Fibroblast of pulmonary artery (primary cell): ENCODE results near the gene CREB5.

ENCODE experiments used
- DNase-seq: peaks from one replicate; pipeline ENCODE4 v3.0.0-alpha.2; 2010; ENCODE audit warnings: low read depth
- H3K4me3 ChIP-seq: replicated peaks from 2 replicates; pipeline ENCODE4 v1.5.1; 2011; ENCODE audit warnings: low read depth, mild to moderate bottlenecking, control low read depth, low read length, moderate library complexity
- TF ChIP-seq, protein P1 (sequence below): IDR thresholded peaks from 2 replicates; pipeline ENCODE4 v1.5.1; 2011; ENCODE audit warnings: mild to moderate bottlenecking, control low read depth, low read length, inconsistent platforms; ENCODE audit errors: missing control alignments

The CREB5 gene

GRCh38 chr7:28643584-28644340 is 231.4 kb downstream of the CREB5 start:
- H3K4me3 ChIP-seq: no peak overlapping the region
- TF ChIP-seq, protein P1, sequence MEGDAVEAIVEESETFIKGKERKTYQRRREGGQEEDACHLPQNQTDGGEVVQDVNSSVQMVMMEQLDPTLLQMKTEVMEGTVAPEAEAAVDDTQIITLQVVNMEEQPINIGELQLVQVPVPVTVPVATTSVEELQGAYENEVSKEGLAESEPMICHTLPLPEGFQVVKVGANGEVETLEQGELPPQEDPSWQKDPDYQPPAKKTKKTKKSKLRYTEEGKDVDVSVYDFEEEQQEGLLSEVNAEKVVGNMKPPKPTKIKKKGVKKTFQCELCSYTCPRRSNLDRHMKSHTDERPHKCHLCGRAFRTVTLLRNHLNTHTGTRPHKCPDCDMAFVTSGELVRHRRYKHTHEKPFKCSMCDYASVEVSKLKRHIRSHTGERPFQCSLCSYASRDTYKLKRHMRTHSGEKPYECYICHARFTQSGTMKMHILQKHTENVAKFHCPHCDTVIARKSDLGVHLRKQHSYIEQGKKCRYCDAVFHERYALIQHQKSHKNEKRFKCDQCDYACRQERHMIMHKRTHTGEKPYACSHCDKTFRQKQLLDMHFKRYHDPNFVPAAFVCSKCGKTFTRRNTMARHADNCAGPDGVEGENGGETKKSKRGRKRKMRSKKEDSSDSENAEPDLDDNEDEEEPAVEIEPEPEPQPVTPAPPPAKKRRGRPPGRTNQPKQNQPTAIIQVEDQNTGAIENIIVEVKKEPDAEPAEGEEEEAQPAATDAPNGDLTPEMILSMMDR: no peak
- DNase-seq: no peak

- no peak for DNase-seq
- H3K4me3 ChIP-seq: no peak overlapping the region
- TF ChIP-seq, protein P1: no peak
These were observed 233.5 kb downstream of the CREB5 start for GRCh38 chr7:28645866-28646265.

DNA sequence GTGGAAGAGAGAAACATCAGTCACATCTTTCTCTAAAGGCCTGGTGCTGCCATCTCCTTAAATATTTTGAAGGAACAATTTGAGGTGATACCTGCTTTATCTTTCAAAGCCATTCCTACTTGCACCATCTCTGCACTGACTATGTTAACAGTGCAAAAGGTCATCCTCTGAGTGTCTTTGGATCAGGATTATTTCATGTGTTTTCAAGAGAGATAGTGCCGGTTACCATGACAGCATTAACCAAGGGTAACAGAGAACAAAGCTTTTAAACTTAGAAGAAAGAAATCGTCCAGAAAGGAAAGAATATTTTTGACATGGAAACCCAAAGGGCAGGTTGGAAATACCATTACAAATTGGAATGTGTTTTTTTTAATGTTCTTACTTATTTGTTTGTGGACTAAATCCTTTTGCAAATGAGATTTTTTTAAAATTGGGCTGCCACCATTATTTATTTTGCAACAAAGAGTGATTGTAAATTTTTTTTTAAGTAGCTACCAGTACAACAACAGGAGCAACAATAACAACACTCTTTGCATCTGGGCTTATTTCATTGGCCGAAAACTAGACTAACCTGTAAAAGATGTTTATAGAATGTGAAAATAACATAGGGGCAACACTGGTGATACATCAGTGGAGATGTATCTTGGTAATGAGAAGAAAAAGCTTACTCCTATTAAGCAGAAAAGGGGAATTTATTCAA is 234.2 kb downstream of the CREB5 start:
- TF ChIP-seq, protein P1: no peak
- H3K4me3 ChIP-seq: no peak overlapping the region
- no peak for DNase-seq

- no peak overlapping the region for H3K4me3 ChIP-seq
- no peak for DNase-seq
- TF ChIP-seq, protein P1: no peak
These were observed 234.7 kb downstream of the CREB5 start for GRCh38 chr7:28647076-28647421.

- TF ChIP-seq, protein P1: no peak
- no peak for DNase-seq
- no peak overlapping the region for H3K4me3 ChIP-seq
These were observed 236.9 kb downstream of the CREB5 start for GRCh38 chr7:28649189-28649588.

GRCh38 chr7:28649811-28650210 is 237.5 kb downstream of the CREB5 start:
- TF ChIP-seq, protein P1: no peak
- H3K4me3 ChIP-seq: no peak overlapping the region
- no peak for DNase-seq
